GM12801 (cell line): ENCODE measurements around the gene KLHDC8A.

Source experiments
- CTCF ChIP-seq: IDR thresholded peaks from one replicate; pipeline ENCODE4 v1.5.1; 2011; ENCODE audit warnings: control low read depth; ENCODE audit not compliant: insufficient read length; ENCODE audit errors: extremely low read depth

KLHDC8A gene

GRCh38 chr1:205312866-205313562 lies 43.7 kb downstream of the KLHDC8A start:
- no peak for TF ChIP-seq CTCF

DNA sequence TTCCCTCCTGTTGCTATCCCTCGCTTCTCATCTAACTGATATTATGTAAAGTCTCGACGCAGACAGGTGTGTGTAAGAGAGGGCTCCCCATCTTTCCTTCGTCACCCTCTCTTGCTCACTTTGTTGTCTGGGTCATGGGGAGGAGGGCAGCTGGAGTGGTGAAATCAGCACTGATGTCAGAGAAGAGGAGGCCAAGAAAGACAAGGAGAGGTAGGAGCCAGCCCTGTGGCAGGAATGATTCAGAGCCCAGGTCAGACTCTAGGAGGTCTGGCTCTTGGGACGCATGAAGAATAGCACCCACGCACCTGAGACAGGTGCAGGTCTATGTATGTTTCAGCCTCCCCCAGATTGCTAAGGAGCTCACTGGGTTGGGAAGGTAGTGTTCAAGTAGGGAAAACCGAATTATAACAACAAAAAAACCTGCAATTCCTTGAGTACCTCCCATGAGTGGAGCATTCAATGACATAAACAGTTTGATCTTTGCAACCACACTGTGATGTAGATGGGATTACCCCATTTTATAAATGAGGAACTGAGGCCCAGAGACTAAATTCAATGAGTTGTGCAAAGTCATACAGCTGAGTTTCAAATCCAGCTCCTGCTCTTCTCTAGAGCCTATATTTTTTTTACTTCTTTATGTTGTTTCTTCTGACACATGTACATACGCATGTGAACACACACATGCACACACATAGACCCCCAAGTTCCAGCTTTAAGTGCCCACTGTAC lies 45.6 kb downstream of the KLHDC8A start:
- no peak for TF ChIP-seq CTCF

DNA sequence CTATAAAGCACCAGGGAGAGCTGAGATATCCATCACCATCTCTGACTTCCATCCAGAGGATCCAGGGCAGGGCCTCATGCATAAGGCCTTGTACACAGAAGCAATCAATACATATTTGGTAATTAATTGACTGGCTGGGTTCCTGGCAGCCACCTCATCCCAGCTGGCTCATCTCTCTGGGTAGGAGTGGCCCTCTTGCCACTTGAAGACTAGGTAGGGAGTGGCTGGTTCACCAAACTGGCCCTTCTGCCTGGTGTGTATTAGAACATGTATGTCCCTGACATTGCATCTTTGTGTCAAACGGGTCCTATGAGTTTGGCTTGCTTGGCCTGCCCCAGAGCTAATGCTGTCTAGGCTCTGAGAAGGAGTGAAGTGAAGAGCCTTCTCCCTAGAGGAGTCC lies 47.0 kb downstream of the KLHDC8A start:
- no peak for TF ChIP-seq CTCF

DNA sequence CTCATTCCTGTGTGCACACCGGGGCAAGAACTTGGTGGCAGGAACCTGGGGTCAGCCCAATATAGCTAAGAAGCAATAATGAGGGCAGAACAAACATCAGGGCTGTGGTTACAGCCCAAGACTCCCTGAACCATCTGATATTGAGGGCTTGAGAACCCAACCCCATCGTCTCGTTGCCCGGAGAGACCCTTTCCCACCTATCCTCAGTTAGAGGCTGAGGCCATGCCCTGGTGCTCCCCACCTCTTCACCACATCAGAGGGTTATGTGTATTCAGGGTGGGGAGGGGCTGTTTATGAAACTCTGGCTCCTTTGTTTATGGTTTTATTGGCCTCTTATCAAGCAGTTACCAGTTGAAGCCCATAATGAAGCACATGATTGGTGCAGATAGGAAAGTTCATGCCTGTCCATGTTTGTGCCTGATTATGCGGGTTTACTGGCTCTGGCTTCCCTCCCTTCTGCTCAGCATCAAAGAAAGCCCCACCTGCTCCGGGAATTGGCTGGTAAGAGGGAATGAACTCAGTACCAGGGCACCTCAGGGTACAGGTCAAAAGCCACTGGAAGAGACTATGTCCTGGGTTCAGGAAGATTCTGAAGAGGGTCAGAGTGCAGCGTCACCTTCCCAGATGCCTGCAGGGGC lies 49.7 kb downstream of the KLHDC8A start:
- no peak for TF ChIP-seq CTCF

DNA sequence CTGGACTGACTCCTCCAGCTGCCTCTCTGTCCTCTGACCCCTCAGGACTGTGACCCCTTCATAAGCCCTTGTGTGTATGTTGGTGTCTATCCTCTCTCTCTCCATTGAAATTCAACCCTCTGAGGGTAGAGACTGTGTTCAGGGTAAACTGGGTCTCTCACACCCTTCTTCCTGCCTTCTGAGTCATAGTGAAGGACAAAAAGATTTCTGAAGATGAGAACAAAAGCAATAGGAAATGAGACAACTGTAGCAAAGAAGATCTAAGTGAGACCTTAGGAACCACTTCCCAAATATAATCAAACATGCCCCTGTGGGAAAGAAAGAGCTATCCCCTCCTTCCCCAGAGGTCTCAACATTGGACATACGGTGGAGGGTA lies 52.0 kb downstream of the KLHDC8A start:
- no peak for TF ChIP-seq CTCF

DNA sequence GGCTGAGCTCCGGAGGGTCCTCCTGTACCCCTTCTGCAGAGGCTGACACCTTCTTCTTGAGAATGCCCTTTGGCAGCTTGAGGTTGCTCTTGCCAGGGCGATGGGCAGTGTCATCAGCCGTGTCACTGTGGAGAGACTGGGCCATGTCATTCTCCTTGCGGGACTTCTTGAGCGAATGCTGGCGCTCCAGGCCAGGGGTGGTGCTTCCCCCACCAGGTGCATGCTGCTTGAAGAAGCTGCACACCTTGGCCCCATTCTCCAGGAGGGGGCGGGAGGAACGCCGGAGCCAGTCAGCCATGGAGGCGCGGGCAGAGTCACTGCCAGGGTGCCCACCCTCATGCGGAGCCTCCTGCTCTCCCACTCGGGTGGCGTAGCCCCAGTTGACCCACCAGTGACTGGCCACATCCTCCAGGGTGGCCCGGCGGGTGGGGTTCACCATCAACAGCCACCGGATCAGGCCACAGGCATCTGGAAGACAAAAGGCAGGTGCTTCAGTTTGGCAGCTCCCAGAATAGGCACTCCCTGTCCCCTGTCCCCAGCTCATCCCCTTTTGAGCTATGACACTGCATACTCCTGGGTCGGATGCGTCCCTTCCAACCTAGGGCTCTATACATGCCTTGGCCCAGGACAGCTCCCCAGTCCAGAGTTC lies 52.6 kb downstream of the KLHDC8A start:
- TF ChIP-seq CTCF: no peak

DNA sequence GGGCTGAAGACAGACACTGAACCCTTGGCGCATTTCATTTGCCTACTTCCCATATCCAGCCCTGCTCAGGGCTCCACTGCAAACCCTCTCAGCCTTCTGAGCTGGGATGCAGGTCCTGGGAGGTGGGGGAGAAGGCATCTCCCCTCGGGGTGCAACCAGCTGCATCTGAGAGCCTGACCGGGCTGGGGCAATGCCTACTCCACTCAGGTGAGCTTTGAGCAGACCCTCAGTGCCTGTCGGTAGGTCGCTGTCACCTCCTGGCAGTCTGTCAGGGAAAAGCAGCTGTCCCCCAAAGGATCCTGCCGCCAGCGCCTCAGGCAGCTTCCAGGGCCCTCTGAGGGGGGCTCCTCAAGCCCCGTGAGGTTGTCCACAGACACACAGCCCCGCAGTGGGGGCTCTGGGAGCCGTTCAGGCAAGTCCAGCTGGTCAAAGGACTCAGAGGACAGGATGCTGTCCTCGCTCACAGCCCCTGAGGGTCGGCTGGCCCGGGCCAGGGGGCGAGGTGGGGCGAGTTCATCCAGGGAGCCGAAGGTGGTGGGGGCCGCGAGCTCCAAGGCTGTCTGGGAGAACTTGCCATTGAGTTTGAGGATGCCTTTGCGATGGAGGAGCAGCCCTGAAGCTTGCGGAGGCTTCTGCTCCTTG lies 53.4 kb downstream of the KLHDC8A start:
- TF ChIP-seq CTCF: no peak
